LNCaP clone FGC (cell line): ENCODE results near the gene ADAM22.

Experiments used
- DNase-seq: peaks from one replicate; pipeline ENCODE4 v3.0.0-alpha.2; 2011; ENCODE audit warnings: low read depth
- H3K4me3 ChIP-seq: 2 replicates; pipeline ENCODE4 v1.5.1; 2011; ENCODE audit warnings: mild to moderate bottlenecking, low read depth, low read length, control low read depth
- TF ChIP-seq, protein P1 (sequence below): IDR thresholded peaks from 2 replicates; pipeline ENCODE4 v1.5.1; 2012; ENCODE audit warnings: mild to moderate bottlenecking; ENCODE audit not compliant: control insufficient read depth, insufficient read depth; ENCODE audit errors: extremely low read depth

ADAM22 gene

GRCh38 chr7:88115258-88115796 lies 181.3 kb downstream of the ADAM22 start:
- TF ChIP-seq, protein P1, sequence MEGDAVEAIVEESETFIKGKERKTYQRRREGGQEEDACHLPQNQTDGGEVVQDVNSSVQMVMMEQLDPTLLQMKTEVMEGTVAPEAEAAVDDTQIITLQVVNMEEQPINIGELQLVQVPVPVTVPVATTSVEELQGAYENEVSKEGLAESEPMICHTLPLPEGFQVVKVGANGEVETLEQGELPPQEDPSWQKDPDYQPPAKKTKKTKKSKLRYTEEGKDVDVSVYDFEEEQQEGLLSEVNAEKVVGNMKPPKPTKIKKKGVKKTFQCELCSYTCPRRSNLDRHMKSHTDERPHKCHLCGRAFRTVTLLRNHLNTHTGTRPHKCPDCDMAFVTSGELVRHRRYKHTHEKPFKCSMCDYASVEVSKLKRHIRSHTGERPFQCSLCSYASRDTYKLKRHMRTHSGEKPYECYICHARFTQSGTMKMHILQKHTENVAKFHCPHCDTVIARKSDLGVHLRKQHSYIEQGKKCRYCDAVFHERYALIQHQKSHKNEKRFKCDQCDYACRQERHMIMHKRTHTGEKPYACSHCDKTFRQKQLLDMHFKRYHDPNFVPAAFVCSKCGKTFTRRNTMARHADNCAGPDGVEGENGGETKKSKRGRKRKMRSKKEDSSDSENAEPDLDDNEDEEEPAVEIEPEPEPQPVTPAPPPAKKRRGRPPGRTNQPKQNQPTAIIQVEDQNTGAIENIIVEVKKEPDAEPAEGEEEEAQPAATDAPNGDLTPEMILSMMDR: no peak
- H3K4me3 ChIP-seq: no peak overlapping the region
- no peak for DNase-seq

DNA sequence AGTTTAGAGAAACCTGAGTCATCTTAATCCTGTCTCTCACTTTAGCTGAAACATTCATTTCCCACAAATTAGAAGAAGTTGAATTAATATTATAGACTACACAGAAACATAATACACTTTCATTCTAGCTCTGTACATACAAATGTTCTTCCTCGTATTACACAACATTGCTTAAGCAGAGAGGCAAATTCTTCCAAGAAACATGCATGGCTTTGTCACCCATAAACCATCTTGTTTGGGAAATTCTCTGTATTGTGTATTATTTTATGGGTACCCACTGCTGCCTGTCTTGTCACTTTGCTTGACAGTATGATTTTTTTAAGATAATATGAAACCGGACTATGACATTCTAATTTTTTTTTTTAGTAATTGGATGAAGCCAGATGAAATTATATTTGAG lies 181.8 kb downstream of the ADAM22 start:
- TF ChIP-seq, protein P1: no peak
- no peak for DNase-seq
- H3K4me3 ChIP-seq: no peak overlapping the region

- TF ChIP-seq, protein P1: no peak
- no peak overlapping the region for H3K4me3 ChIP-seq
- DNase-seq: no peak
These were observed 182.3 kb downstream of the ADAM22 start for GRCh38 chr7:88116235-88116795.

DNA sequence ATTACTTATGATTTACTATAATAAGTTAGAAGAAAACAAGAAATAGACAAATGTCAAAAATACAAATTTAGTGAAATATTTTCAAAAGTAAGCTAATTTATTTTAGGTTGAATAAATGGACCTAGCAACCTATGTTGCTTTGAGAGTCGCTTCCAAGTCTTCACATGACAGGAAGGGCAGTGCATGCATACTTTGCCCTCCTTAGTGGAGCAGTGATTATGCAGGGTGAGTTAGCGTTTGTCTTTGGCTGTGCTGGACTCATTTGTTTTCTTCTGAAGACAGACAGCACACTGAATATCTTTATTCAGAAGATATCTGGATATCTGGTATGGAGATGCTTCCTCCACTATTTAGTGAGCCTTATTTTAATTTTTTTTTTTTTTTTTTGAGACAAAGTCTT lies 183.3 kb downstream of the ADAM22 start:
- TF ChIP-seq, protein P1: no peak
- H3K4me3 ChIP-seq: no peak overlapping the region
- DNase-seq: no peak

DNA sequence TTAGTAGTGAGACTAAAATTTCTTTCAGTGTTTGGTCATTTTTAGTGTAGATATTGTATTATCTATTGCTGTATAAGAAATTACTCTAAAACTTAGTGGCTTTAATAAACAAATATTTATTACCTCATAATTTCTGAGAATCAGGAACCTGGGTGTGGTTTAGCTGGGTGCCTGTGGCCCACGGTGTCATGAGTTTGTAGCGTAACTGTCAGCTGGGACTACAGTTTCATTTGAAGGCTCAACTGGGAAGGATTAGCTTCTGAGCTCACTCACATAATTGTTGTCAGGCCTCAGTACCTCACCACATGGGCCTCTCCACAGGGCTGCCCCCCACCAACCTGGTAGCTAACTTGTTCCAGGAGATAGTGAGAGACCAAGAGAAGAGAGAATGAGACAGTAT lies 187.3 kb downstream of the ADAM22 start:
- DNase-seq: no peak

GRCh38 chr7:88127637-88128290 lies 193.7 kb downstream of the ADAM22 start:
- H3K4me3 ChIP-seq: no peak overlapping the region
- TF ChIP-seq, protein P1: no peak
- no peak for DNase-seq

More for the DNA sequence above, 187.3 kb downstream of the ADAM22 start:
- no peak overlapping the region for H3K4me3 ChIP-seq
- TF ChIP-seq, protein P1: no peak
